GM20000 (cell line): ENCODE measurements around the gene TSSK3.

ENCODE experiments used
- DNase-seq: peaks from one replicate; pipeline ENCODE4 v3.0.0; 2012; ENCODE audit warnings: low spot score
- CTCF ChIP-seq: IDR thresholded peaks from 2 replicates; pipeline ENCODE4 v1.5.1; 2012; ENCODE audit warnings: mild to moderate bottlenecking, control low read depth; ENCODE audit errors: extremely low read depth, missing control alignments

The TSSK3 gene

DNA sequence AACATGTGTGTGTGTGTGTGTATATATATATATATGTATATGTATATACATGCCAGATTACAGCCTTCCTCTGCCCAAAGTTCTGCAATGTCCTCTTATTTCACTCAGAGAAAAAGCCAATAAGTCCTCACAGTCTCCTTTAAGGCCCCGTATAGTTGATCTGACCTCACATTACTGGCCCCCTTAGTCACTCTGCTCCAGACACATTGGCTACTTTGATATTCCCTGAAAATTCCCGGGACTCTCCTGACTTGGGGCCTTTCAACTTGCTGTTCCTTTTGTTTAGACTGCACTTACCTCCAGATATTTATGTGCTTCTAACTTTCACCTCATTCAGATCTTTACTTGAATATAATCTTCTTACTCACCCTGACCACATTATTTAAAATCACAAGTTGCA, 36.1 kb downstream of the TSSK3 start:
- no peak for DNase-seq
- no peak for TF ChIP-seq CTCF

- DNase-seq: no peak
Measured at GRCh38 chr1:32399843-32400242, 37.5 kb downstream of the TSSK3 start.

DNA sequence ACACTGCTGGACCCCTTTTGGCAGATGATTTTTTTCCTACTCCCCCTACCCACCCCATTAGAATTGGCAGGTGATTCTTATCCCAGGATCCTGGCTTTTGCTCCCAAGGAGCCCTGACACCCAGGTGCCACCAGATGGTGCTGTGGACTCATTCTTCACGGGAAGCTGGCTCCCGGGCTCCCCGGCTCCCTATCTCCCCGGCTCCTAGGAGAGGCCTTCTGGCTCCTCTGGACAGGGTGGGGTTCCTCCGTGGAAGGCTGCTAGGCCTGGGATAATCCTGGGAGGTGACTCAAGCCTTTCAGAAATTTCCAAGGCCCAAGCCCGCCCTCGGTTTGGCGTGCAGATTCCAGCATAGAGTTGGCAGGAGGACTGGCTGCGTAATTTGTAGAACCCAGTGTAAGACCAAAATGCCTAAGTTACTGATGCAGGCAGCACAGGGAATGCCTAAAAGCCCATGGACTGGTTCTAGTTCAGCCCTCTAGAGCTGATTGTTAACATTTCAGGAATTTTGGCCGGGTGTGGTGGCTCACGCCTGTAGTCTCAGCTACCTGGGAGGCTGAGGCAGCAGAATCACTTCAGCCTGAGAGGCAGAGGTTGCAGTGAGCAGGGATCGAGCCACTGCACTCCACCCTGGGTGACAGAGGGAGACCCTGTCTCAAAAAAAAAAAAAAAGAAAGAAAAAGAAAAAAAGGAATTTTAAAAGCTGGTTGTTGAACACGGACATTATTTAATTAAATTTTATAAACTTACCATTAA, 38.7 kb downstream of the TSSK3 start:
- peak; percentile 78 for TF ChIP-seq CTCF
- peak; percentile 73 for DNase-seq

More at GRCh38 chr1:32399843-32400242, 37.5 kb downstream of the TSSK3 start:
- no peak for TF ChIP-seq CTCF

DNA sequence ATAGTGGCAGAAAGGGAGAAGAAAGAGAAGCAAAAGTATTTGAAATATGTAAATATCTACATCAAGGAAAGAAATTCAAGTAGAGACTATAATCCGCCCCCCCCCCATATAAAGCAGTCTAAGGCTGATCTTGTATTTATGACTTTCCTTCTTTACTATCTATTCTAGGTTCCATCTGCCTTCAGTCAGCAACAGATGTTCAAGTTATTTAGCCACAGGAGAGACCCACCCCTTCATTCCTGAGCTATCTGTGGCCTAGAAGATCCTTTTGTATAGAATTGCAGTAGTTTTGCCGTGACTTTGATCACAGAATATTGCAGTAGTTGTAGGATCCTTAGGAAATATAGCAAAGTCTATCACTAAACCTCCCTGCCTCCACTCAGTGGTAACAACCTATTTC, 42.6 kb downstream of the TSSK3 start:
- TF ChIP-seq CTCF: no peak
- DNase-seq: no peak

DNA sequence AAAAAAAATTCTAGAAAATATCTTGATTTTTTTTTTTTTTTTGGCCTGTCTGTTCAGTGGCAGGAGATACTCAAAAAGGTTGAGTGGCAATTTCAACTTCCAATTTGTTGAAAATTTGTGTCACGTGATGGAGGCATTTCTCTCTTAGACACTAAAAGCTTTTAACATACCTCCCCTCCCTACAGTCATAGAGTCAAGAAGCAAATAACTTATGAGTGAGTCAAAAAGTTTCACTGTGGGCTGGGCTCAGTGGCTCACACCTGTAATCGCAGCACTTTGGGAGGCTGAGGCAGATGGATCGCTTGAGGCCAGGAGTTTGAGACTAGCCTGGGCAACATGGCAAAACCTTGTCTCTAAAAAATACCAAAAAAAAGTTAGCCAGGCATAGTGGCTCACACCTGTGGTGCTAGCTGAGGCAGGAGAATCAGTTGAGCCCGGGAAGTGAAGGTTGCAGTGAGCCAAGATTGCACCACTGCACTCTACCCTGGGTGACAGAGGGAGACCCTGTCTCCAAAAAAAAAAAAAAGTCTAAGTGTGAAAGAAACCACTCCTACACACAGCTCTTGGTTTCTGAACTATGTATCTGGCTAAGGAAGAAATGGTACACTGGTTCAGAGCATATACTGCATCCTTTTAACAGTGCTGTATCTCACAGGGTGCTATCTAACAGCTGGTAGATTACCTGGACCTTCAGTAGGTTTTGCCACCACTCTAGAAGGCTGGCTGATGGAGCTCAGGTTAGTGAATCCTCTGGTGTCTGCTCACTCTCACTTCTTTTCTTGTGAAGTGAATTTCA, 43.5 kb downstream of the TSSK3 start:
- no peak for TF ChIP-seq CTCF
- DNase-seq: no peak

GRCh38 chr1:32406629-32407111, 44.3 kb downstream of the TSSK3 start:
- TF ChIP-seq CTCF: no peak
- no peak for DNase-seq

DNA sequence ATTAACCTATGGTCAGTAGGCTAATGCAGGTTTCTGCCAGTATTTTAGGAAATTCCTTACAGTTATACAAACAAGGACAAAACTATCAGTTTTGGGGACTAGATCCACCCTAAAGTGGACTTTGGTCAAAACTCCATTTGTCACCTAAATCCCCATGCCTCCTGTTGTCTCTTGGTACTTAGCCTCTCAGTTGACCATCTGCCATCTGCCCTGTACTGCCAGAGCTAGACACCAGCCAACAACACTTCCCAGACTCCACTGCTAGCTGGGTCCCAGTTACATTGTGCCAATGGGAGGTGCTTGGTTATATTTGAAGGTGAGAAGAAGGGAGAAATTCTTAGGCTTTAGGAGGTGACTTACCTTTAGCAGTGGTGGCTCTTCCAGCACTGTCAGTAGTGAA, 48.9 kb downstream of the TSSK3 start:
- no peak for DNase-seq
- TF ChIP-seq CTCF: no peak
